ENCODE results near the gene NAT8L. TPM values are rescaled to one million over a fixed set of nuclear protein-coding genes. Genes with fewer than 3 reads are reported as not detected.

The NAT8L gene
- total RNA-seq, 1 experiment from 2014 or later = 16.6 TPM

DNA sequence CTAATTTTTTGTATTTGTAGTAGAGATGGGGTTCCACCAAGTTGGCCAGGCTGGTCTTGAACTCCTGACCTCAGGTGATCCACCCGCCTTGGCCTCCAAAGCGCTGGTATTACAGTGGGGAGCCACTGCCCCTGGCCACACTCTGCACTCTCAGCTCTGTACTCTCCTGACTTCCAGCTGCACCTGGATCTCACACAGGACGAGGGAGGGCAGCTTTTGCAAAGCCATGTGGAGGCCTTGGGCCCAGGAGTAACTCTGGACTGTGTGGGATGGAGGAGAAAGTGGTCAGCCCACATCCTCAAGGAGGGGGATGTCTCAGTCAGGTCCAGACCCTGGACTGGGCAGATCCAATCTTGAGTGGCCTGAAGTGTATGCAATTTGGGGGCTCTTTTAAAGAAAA is 23.0 kb downstream of the NAT8L start:
- CTCF ChIA-PET = no interaction called here
- Histone ChIP-seq H3K9me3 (ENCODE audit: control insufficient read depth, insufficient read depth, low read depth, low read length) (no peaks in the 10 kb centered on the region), H3K4me1 (ENCODE audit: control insufficient read depth, insufficient read depth, low read length) (no peaks in the 10 kb centered on the region), H3K4me3 (ENCODE audit: low read depth in 2 of 2, low read length in 2 of 2) (no peak overlapping the region), H3K27ac (ENCODE audit: low read length) (no peak overlapping the region), H3K27me3 (ENCODE audit: control insufficient read depth, insufficient read depth, low read length) (no peaks in the 10 kb centered on the region), H3K36me3 (ENCODE audit: control insufficient read depth, insufficient read depth, low read length) (no peaks in the 10 kb centered on the region)
- intact Hi-C loops (cut with micrococcal nuclease; ENCODE audit: unreplicated experiment) (no loop called here), in situ Hi-C loops (cut with HindIII; ENCODE audit: low pct_unique_long_range_greater_than_20kb, low sequenced_read_pairs) (no loop called here)
- no TSS peak for BruUV-seq (replicated peaks)
- DNase-seq (ENCODE audit: low read depth, low spot score) (no peak), ATAC-seq (no peak)
- POLR2A ChIA-PET = no interaction called here
- TF ChIP-seq, protein P1, sequence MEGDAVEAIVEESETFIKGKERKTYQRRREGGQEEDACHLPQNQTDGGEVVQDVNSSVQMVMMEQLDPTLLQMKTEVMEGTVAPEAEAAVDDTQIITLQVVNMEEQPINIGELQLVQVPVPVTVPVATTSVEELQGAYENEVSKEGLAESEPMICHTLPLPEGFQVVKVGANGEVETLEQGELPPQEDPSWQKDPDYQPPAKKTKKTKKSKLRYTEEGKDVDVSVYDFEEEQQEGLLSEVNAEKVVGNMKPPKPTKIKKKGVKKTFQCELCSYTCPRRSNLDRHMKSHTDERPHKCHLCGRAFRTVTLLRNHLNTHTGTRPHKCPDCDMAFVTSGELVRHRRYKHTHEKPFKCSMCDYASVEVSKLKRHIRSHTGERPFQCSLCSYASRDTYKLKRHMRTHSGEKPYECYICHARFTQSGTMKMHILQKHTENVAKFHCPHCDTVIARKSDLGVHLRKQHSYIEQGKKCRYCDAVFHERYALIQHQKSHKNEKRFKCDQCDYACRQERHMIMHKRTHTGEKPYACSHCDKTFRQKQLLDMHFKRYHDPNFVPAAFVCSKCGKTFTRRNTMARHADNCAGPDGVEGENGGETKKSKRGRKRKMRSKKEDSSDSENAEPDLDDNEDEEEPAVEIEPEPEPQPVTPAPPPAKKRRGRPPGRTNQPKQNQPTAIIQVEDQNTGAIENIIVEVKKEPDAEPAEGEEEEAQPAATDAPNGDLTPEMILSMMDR (IDR thresholded peaks at IDR 0.05) = no peak
- TF ChIP-seq TCF7L2 (IDR thresholded peaks at IDR 0.05; ENCODE audit: low read depth, low read length) (no peak), POLR2AphosphoS5 (IDR thresholded peaks at IDR 0.05; ENCODE audit: low read depth, low read length) (no peak), SIN3A (IDR thresholded peaks at IDR 0.05; ENCODE audit: borderline replicate concordance, insufficient read depth, low read depth, low read length) (no peak)
- TF ChIP-seq, protein P2, sequence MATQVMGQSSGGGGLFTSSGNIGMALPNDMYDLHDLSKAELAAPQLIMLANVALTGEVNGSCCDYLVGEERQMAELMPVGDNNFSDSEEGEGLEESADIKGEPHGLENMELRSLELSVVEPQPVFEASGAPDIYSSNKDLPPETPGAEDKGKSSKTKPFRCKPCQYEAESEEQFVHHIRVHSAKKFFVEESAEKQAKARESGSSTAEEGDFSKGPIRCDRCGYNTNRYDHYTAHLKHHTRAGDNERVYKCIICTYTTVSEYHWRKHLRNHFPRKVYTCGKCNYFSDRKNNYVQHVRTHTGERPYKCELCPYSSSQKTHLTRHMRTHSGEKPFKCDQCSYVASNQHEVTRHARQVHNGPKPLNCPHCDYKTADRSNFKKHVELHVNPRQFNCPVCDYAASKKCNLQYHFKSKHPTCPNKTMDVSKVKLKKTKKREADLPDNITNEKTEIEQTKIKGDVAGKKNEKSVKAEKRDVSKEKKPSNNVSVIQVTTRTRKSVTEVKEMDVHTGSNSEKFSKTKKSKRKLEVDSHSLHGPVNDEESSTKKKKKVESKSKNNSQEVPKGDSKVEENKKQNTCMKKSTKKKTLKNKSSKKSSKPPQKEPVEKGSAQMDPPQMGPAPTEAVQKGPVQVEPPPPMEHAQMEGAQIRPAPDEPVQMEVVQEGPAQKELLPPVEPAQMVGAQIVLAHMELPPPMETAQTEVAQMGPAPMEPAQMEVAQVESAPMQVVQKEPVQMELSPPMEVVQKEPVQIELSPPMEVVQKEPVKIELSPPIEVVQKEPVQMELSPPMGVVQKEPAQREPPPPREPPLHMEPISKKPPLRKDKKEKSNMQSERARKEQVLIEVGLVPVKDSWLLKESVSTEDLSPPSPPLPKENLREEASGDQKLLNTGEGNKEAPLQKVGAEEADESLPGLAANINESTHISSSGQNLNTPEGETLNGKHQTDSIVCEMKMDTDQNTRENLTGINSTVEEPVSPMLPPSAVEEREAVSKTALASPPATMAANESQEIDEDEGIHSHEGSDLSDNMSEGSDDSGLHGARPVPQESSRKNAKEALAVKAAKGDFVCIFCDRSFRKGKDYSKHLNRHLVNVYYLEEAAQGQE (IDR thresholded peaks at IDR 0.05; ENCODE audit: insufficient read depth in 1 of 2, low read depth in 2 of 2, low read length in 1 of 2) = no peak

DNA sequence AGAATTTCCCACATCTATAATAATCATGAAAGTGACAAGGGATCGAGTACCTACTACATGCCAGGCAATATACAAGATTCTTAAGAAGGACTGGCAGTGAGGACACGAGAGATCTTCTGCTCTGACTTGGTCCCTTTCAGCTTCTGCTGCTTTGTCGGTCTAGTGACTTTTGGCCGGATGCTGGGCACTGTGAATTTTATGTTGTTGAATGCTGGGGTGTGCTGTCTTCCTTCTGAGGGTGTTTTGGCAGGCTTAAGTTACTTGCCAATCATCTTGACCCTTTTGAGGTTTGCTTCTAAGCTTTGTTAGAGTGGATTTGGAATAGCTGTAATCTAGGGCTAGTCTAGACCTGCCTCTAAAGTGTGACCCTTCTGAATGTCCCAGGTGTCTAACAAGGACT is 23.5 kb downstream of the NAT8L start:
- H3K9me3 ChIP-seq (ENCODE audit: control insufficient read depth, insufficient read depth, low read depth, low read length) = no peaks in the 10 kb centered on the region
- DNase-seq (ENCODE audit: low read depth, low spot score) (no peak), ATAC-seq (no peak)
- intact Hi-C loops (cut with micrococcal nuclease; ENCODE audit: unreplicated experiment) = no loop called here
- H3K27ac ChIP-seq (ENCODE audit: low read length) = no peak overlapping the region
- no peaks in the 10 kb centered on the region for H3K36me3 ChIP-seq (ENCODE audit: control insufficient read depth, insufficient read depth, low read length)
- in situ Hi-C loops (cut with HindIII; ENCODE audit: low pct_unique_long_range_greater_than_20kb, low sequenced_read_pairs) = no loop called here
- no TSS peak for BruUV-seq (replicated peaks)
- H3K4me1 ChIP-seq (ENCODE audit: control insufficient read depth, insufficient read depth, low read length) = no peaks in the 10 kb centered on the region
- ChIA-PET POLR2A (no interaction called here), CTCF (no interaction called here)
- no peak for TF ChIP-seq POLR2AphosphoS5 (IDR thresholded peaks at IDR 0.05; ENCODE audit: low read depth, low read length)
- no peak for TF ChIP-seq TCF7L2 (IDR thresholded peaks at IDR 0.05; ENCODE audit: low read depth, low read length)
- TF ChIP-seq SIN3A (IDR thresholded peaks at IDR 0.05; ENCODE audit: borderline replicate concordance, insufficient read depth, low read depth, low read length) = no peak
- TF ChIP-seq, protein P1 (IDR thresholded peaks at IDR 0.05) = no peak
- TF ChIP-seq, protein P2 (IDR thresholded peaks at IDR 0.05; ENCODE audit: insufficient read depth in 1 of 2, low read depth in 2 of 2, low read length in 1 of 2) = no peak
- no peak overlapping the region for H3K4me3 ChIP-seq (ENCODE audit: low read depth in 2 of 2, low read length in 2 of 2)
- H3K27me3 ChIP-seq (ENCODE audit: control insufficient read depth, insufficient read depth, low read length) = no peaks in the 10 kb centered on the region

Data from Panc1 (cell line).